ENCODE data around the gene CNIH1.
"Not testable (repeated sequence)": the region's sequence is repeated elsewhere in the genome, so short reads cannot be mapped to it uniquely, and the experiment has no call there.

The CNIH1 gene

DNA sequence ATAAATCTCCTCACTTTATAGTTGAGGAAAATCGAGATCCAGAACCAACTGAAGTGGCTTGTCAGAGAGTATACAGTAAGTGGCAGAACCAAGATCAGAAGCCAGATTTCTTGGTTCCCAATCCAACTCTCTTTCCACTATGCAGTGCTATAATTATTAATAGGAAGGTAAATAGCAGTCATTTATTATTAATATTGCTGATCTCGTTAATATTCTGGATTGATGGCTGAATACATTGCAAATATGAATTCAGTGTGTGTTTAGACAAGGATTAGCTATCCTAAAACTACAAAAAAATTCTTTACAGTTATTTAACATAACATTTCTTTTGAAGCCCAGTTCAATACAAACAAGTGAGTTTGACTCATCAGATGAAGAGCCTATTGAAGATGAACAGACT is 41.6 kb downstream of the CNIH1 start:
- TF ChIP-seq CTCF (IDR thresholded peaks at IDR 0.05; ENCODE audit: control extremely low read depth, extremely low read depth, low read depth, missing control alignments): no peak
- no peak for DNase-seq (ENCODE audit: extremely low spot score)
- POLR2A ChIA-PET: no interaction called here
- CTCF ChIA-PET: interaction anchor here (1.3 to 6.6 kb wide), 2 partner anchors 11 to 18 kb away, joined by 4 to 52 read pairs; no protein-coding TSS in a partner anchor

DNA sequence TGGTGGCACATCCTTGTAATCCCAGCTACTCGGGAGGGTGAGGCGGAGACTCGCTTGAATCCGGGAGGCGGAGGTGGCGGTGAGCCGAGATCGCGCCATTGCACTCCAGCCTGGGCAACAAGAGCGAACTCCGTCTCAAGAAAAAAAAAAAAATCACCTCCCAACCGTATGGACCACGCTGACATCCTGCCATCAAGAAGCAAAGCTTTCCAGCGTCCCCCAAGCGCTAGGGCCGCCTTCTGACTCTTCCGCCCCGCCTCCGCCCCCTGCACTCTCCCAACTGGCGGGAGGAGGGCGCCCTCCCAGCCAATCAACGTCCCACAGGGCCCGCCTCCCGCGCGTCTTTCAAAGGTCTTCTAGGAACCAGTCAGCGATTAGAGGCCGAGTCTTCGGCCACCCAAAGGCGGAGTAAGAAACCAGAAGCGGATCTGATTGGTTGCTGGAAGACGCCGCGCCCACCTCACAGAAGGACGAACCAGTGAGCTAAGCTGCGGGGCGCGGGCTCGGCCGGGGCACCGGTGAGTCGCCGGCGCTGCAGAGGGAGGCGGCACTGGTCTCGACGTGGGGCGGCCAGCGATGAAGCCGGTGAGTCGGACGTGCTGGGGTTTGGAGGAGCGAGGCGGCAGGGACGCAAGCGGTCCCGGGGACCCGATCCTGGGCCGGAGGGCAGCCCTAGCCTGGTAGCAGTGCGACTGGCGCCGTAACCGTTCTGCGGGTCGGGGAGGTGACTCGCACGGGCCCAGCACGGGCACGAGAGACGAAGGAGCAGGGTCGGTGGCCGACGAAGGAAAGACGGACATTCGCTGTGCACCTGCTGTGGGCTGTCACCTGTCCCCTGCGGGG is 44.5 kb downstream of the CNIH1 start, which contains the start of gene CDKN3:
CDKN3 (plus strand) TSS at position 515 of the 843 bp plus-strand sequence; CDS start at position 577, 62 bp downstream.
- ChIA-PET CTCF (interaction anchor here (0.7 to 6.6 kb wide), 20 partner anchors 8 to 378 kb away, joined by 3 to 52 read pairs (median 4); partner anchors contain the start of gene GMFB), POLR2A (no interaction called here)
- peak; percentile 98 for DNase-seq (ENCODE audit: extremely low spot score)
- peak; percentile 50 for TF ChIP-seq CTCF (IDR thresholded peaks at IDR 0.05; ENCODE audit: control extremely low read depth, extremely low read depth, low read depth, missing control alignments)

- CTCF ChIA-PET: interaction anchor here (0.8 to 6.6 kb wide), 10 partner anchors 8 to 92 kb away, joined by 3 to 52 read pairs (median 5); partner anchors contain the start of gene GMFB
- POLR2A ChIA-PET: no interaction called here
- DNase-seq (ENCODE audit: extremely low spot score): no peak
- no peak for TF ChIP-seq CTCF (IDR thresholded peaks at IDR 0.05; ENCODE audit: control extremely low read depth, extremely low read depth, low read depth, missing control alignments)
Observed at GRCh38 chr14:54396183-54396492, 45.0 kb downstream of the CNIH1 start.

DNA sequence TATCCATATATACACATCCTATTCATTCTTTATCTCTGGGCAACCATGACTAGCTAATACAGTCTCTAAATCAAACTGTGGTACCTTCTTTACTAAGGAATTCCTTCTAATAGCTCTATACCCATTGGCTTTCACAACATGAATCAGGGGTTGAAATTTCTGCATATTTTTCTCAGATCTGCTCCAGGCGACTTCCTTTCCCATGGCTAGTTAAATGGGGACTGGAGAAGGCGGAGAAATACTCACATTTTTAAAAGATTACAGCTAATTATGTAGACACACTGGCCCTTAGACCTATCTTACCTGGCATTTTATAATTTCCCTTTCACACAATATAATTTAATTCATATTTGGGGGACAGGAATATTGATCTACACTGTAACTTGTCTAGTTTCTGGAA is 45.5 kb downstream of the CNIH1 start:
- DNase-seq (ENCODE audit: extremely low spot score): no peak
- POLR2A ChIA-PET: no interaction called here
- TF ChIP-seq CTCF (IDR thresholded peaks at IDR 0.05; ENCODE audit: control extremely low read depth, extremely low read depth, low read depth, missing control alignments): no peak
- CTCF ChIA-PET: interaction anchor here (1.5 to 6.6 kb wide), 5 partner anchors 7 to 42 kb away, joined by 3 to 52 read pairs (median 6); no protein-coding TSS in a partner anchor

GRCh38 chr14:54395284-54395683 is 45.9 kb downstream of the CNIH1 start:
- no peak for TF ChIP-seq CTCF (IDR thresholded peaks at IDR 0.05; ENCODE audit: control extremely low read depth, extremely low read depth, low read depth, missing control alignments)
- DNase-seq (ENCODE audit: extremely low spot score): no peak
- POLR2A ChIA-PET: no interaction called here
- CTCF ChIA-PET: interaction anchor here (1.5 to 6.6 kb wide), 2 partner anchors 12 to 16 kb away, joined by 4 to 52 read pairs; no protein-coding TSS in a partner anchor

DNA sequence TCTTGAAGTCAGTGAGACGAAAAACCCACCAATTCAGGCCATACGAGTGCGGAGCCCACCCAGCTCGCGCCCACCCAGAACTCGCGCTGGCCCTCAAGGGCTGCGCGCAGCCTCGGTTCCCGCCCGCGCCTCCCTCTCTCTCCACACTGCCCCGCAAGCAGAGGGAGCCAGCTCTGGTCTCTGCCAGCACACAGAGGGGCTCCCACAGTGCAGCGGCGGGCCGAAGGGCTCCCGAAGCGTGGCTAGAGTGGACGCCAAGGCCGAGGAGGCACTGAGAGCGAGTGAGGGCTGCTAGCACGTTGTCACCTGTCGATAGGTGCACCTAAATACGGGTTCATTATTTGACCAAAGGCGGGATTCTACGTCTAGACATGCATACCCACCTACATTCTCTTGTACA is 46.6 kb downstream of the CNIH1 start:
- no peak for TF ChIP-seq CTCF (IDR thresholded peaks at IDR 0.05; ENCODE audit: control extremely low read depth, extremely low read depth, low read depth, missing control alignments)
- ChIA-PET POLR2A (no interaction called here), CTCF (interaction anchor here (6.6 kb wide), 1 partner anchor 16 kb away, joined by 52 read pairs; no protein-coding TSS in a partner anchor)
- no peak for DNase-seq (ENCODE audit: extremely low spot score)

GRCh38 chr14:54392986-54393884 is 47.9 kb downstream of the CNIH1 start:
- DNase-seq (ENCODE audit: extremely low spot score); POLR2A ChIA-PET: not testable (repeated sequence)
- CTCF ChIA-PET: interaction anchor here (0.9 to 6.6 kb wide), 3 partner anchors 10 to 29 kb away, joined by 3 to 52 read pairs (median 4); no protein-coding TSS in a partner anchor

Measured in GM10248 (cell line).